Measurements from ENCODE around the gene OTOR.

Gene OTOR

GRCh38 chr20:16752082-16752481 lies 3.9 kb downstream of the OTOR start:
- DNase-seq = no peak

- no peak for DNase-seq
These were observed 4.7 kb downstream of the OTOR start for GRCh38 chr20:16752901-16753300.

DNA sequence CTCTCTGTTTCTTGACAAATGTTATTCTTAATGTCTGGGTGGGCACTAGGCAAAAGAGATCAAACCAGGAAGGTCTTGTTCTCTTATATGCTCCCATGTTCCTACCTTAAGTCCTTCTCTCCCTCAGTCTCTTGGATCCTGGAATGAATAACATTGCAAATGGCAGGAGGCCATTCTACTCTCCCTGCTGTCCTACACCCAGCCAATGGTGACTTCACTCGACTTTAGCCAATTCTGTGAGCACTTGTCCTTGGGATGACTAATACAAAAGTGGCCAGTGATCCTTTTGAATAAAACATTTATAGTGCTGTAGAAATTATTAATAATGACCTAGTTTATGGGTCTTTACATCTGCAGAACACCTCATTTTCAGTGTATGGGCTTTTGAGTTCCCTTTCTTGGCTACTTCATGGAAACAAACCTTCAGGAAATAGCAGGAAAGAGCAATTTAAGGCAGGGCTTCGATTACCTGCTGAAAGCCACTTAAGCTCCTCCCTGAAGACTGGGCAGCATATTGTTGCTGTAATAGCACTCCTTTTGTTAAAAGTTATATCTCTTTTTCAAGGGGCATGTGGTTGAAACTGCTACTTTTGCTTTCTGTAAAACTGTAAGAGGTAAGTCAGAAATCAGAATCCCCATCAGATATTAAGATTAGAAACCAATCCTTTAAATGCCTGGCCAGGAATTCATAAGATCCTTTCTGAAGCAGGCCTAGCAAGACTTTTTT lies 10.5 kb downstream of the OTOR start:
- no peak for DNase-seq

DNA sequence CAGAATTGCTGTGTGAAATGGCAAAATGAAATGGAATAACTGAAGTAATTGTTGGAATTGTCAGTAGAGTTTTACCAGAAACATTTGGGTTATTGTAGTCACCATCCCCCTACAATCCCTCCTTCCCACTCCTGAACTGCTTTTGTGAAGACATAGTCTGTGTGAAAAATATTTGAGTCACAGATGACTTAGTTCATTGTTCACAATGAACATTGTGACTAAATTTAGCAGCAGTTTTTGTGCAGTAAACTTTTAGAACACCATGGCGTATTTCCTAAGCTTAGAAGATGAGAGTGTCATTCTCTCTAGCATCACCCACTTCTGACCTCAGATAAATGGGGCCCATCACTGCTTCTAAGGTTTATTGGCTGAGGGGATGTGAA lies 11.0 kb downstream of the OTOR start:
- DNase-seq = no peak

- DNase-seq = no peak
These were observed 12.5 kb downstream of the OTOR start for GRCh38 chr20:16760431-16761304.

GRCh38 chr20:16761305-16761829 lies 13.2 kb downstream of the OTOR start:
- peak; percentile 78 for DNase-seq

DNA sequence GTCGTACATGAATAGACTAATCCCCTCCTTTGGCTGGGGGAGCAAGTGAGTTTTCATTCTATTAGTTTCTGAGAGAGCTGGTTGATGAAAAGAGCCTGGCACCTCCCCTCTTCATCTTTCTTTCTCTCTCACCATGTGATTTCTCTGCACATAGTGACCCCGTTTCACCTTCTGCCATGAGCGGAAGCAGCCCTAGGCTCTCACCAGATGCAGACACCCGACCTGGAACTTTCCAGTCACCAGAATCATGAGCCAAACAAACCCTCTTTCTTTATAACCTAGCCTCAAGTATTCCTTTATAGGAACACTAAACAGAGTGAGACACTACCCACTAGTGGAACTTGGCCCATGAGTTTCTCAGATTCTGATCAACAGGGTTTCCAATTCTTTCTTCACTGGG lies 16.4 kb downstream of the OTOR start:
- no peak for DNase-seq

GRCh38 chr20:16771213-16771612 lies 23.1 kb downstream of the OTOR start:
- no peak for DNase-seq

DNA sequence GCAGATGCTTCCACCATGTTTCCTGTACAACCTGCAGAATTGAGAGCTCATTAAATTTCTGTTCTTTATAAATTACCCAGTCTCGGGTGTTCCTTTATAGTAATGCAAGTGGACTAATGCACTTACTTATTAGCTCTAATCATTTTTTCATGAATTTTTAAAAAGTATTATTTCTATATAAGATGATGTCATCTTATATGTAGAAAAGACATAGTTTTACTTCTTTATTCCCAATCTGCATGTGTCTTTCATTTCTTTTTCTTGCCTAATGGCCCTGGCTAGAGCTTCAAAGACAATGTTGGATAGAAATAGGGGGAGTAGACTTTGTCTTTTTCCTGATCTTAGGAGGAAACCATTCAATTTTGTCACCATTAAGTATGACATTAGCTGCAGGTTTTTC lies 27.8 kb downstream of the OTOR start:
- no peak for DNase-seq

GRCh38 chr20:16777126-16777525 lies 29.0 kb downstream of the OTOR start:
- no peak for DNase-seq

GRCh38 chr20:16778159-16778558 lies 30.0 kb downstream of the OTOR start:
- no peak for DNase-seq

GRCh38 chr20:16781496-16781895 lies 33.3 kb downstream of the OTOR start:
- DNase-seq = no peak

DNA sequence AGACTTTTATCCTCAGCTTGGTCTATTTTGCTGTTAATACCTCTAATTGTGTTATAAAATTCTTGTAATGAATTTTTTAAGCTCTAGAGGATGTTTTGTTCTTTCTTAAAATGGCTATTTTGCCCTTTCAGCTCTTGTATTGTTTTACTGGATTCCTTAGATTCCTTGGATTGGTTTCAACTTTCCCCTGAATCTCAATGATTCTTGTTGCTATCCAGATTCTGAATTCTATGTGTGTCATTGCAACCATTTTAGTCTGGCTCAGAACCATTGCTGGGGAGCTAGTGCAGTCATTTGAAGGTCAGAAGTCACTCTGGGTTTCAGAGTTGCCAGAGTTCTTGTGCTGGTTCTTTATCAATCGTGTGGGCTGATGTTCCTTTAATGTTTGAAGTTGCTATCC lies 37.1 kb downstream of the OTOR start:
- no peak for DNase-seq
